ENCODE measurements around the gene STEAP3.

STEAP3 gene

DNA sequence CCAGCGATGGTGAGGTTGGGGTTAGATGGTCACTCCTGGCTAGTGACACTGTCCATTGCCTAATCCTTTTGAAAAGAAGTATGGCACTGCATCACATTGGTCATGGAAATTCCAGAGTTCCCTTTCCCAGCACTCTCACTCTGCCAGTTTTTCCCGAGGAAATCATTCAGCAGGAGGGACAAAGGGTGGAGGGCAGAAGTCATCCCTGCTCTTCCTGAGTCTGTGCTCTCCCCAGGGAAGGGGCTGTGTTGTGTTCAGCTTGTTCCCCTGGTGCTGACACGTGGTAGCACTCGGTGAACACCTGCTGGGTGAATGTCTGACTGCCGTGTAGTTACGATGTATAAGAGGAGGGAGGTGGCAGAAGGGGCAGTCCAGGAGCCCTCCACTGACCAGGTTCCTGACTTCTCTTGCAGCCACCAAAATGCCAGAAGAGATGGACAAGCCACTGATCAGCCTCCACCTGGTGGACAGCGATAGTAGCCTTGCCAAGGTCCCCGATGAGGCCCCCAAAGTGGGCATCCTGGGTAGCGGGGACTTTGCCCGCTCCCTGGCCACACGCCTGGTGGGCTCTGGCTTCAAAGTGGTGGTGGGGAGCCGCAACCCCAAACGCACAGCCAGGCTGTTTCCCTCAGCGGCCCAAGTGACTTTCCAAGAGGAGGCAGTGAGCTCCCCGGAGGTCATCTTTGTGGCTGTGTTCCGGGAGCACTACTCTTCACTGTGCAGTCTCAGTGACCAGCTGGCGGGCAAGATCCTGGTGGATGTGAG, 21.6 kb downstream of the STEAP3 start:
- no peaks in the 10 kb centered on the region for H3K79me2 ChIP-seq (ENCODE audit: low read length)
- H4K20me1 ChIP-seq (ENCODE audit: insufficient read depth, low read length) = no peaks in the 10 kb centered on the region; the same call in 1 of the 2 replicates
- no peak overlapping the region for H3K4me2 ChIP-seq (ENCODE audit: low read length)
- H2AFZ ChIP-seq (ENCODE audit: low read depth, low read length) = no peak overlapping the region
- no peak overlapping the region for H3K27ac ChIP-seq (ENCODE audit: low read length)
- H3K4me1 ChIP-seq (ENCODE audit: low read length) = no peaks in the 10 kb centered on the region
- TF ChIP-seq EZH2phosphoT487 (IDR thresholded peaks at IDR 0.05; ENCODE audit: low read depth) = no peak
- TF ChIP-seq, protein P1, sequence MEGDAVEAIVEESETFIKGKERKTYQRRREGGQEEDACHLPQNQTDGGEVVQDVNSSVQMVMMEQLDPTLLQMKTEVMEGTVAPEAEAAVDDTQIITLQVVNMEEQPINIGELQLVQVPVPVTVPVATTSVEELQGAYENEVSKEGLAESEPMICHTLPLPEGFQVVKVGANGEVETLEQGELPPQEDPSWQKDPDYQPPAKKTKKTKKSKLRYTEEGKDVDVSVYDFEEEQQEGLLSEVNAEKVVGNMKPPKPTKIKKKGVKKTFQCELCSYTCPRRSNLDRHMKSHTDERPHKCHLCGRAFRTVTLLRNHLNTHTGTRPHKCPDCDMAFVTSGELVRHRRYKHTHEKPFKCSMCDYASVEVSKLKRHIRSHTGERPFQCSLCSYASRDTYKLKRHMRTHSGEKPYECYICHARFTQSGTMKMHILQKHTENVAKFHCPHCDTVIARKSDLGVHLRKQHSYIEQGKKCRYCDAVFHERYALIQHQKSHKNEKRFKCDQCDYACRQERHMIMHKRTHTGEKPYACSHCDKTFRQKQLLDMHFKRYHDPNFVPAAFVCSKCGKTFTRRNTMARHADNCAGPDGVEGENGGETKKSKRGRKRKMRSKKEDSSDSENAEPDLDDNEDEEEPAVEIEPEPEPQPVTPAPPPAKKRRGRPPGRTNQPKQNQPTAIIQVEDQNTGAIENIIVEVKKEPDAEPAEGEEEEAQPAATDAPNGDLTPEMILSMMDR (IDR thresholded peaks at IDR 0.05; ENCODE audit: low read depth, low read length) = no peak
- no peaks in the 10 kb centered on the region for H3K36me3 ChIP-seq (replicated peaks; ENCODE audit: low read depth, low read length)
- no peak overlapping the region for H3K4me3 ChIP-seq (ENCODE audit: low read length)
- H3K9ac ChIP-seq (ENCODE audit: low read length) = no peak overlapping the region
- H3K27me3 ChIP-seq (ENCODE audit: low read depth, low read length) = no peaks in the 10 kb centered on the region
- no peaks in the 10 kb centered on the region for H3K9me3 ChIP-seq (ENCODE audit: insufficient read depth, low read length)

DNA sequence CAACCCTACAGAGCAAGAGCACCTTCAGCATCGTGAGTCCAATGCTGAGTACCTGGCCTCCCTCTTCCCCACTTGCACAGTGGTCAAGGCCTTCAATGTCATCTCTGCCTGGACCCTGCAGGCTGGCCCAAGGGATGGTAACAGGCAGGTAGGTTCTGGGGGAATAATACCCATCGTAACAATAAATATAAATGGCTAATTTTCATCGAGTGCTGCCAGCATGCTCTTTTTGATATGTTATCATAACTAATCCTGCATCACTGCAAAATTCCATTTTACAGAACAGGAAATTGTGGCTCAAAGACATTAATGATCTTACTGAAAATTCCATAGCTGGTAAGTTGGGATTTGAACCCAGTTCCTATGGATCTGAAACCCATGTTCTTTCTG, 22.2 kb downstream of the STEAP3 start:
- no peaks in the 10 kb centered on the region for H4K20me1 ChIP-seq (ENCODE audit: insufficient read depth, low read length)
- no peak overlapping the region for H2AFZ ChIP-seq (ENCODE audit: low read depth, low read length)
- no peak overlapping the region for H3K4me3 ChIP-seq (ENCODE audit: low read length)
- no peaks in the 10 kb centered on the region for H3K79me2 ChIP-seq (ENCODE audit: low read length)
- H3K9ac ChIP-seq (ENCODE audit: low read length) = no peak overlapping the region
- no peaks in the 10 kb centered on the region for H3K36me3 ChIP-seq (replicated peaks; ENCODE audit: low read depth, low read length)
- no peaks in the 10 kb centered on the region for H3K9me3 ChIP-seq (ENCODE audit: insufficient read depth, low read length)
- H3K27ac ChIP-seq (ENCODE audit: low read length) = no peak overlapping the region
- no peaks in the 10 kb centered on the region for H3K4me1 ChIP-seq (ENCODE audit: low read length)
- TF ChIP-seq, protein P1 (IDR thresholded peaks at IDR 0.05; ENCODE audit: low read depth, low read length) = no peak
- TF ChIP-seq EZH2phosphoT487 (IDR thresholded peaks at IDR 0.05; ENCODE audit: low read depth) = no peak
- no peaks in the 10 kb centered on the region for H3K27me3 ChIP-seq (ENCODE audit: low read depth, low read length)
- no peak overlapping the region for H3K4me2 ChIP-seq (ENCODE audit: low read length)

DNA sequence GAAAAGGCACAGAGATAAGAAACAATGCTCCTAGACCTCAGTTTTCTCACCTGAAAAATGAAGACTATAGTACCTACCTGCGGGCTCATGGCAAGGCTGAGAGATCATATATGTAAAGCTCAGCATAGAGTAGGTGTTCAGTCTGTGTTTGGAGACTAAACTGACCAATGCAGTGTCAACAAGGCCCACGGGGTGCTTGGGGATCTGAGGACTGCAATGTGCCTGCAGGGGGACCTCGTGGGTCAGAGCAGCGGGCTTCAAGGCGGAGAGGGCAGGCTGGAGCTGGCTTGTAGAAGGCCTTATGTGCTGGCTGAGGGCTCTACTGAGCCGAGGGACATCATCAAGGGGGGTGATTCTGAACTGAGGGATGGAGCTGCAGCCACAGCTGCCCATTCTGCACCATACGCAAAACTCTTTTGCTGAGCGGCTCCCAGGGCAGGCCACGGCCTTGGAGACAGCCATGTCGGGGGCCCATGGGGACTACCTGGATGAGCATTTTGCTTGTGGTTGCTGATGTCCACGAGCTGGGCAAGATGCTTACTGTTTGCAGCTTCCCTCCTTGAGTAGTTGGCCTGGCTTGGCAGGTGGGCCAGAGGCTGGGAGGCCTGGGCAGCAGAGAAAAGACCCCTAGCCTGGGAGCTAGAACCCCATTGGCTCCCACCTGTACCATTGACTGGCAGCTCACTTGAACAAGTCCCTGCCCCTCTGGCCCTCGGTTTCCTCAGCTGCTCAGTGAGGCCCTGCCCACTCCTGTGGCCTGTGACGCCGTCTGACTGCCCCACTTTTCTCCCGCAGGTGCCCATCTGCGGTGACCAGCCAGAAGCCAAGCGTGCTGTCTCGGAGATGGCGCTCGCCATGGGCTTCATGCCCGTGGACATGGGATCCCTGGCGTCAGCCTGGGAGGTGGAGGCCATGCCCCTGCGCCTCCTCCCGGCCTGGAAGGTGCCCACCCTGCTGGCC, 23.5 kb downstream of the STEAP3 start:
- Histone ChIP-seq H3K79me2 (ENCODE audit: low read length) (no peaks in the 10 kb centered on the region), H3K36me3 (replicated peaks; ENCODE audit: low read depth, low read length) (no peaks in the 10 kb centered on the region), H4K20me1 (ENCODE audit: insufficient read depth, low read length) (no peaks in the 10 kb centered on the region)

More for the DNA sequence above, 23.5 kb downstream of the STEAP3 start:
- no peaks in the 10 kb centered on the region for H3K9me3 ChIP-seq (ENCODE audit: insufficient read depth, low read length)
- H3K4me1 ChIP-seq (ENCODE audit: low read length) = no peaks in the 10 kb centered on the region
- no peak overlapping the region for H3K4me3 ChIP-seq (ENCODE audit: low read length)
- H3K9ac ChIP-seq (ENCODE audit: low read length) = no peak overlapping the region
- no peak overlapping the region for H3K27ac ChIP-seq (ENCODE audit: low read length)
- H3K4me2 ChIP-seq (ENCODE audit: low read length) = no peak overlapping the region
- H3K27me3 ChIP-seq (ENCODE audit: low read depth, low read length) = no peaks in the 10 kb centered on the region
- TF ChIP-seq, protein P1 (IDR thresholded peaks at IDR 0.05; ENCODE audit: low read depth, low read length) = no peak
- no peak for TF ChIP-seq EZH2phosphoT487 (IDR thresholded peaks at IDR 0.05; ENCODE audit: low read depth)
- no peak overlapping the region for H2AFZ ChIP-seq (ENCODE audit: low read depth, low read length)
